ENCODE results near the gene ADAMTS17. TPM values are rescaled to one million over a fixed set of nuclear protein-coding genes. Genes with fewer than 3 reads are reported as not detected.

ADAMTS17 gene
- total and polyA plus RNA-seq, 4 donors: 0.28 to 46.9 (median 9.1) TPM

DNA sequence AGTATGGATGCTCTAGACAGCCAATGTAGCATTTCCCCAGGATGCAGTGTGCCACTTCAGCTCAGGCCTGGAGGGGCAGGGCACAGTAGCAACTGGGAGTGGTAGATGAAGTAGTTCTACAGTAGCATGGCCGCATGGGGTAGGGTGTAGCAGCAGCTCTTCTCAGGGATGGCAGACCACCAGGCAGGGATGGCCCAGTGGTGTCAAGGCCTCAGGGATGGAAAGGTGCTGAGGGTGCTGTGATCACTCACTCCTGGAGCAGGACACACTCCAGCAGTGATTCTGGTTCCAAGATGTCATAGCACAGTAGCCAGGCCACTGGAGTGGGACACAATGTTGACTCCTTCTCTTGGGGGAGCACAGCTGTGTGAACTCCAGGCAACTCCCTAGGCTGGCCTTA lies 397.6 kb downstream of the ADAMTS17 start:
- no peak for DNase-seq (ENCODE audit: low spot score)
- Histone ChIP-seq H3K27ac (ENCODE audit: low read depth in 1 of 2, low read length in 2 of 2) (no peak overlapping the region), H3K36me3 (ENCODE audit: control insufficient read depth in 4 of 4, insufficient read depth in 3 of 4, low read depth in 1 of 4, low read length in 3 of 4) (no peaks in the 10 kb centered on the region), H3K9me3 (ENCODE audit: control insufficient read depth in 4 of 4, low read length in 3 of 4) (peaks cover 0 to 21% (median 8%) of the 10 kb centered on the region in 4 donors), H3K27me3 (ENCODE audit: control insufficient read depth in 4 of 4, insufficient read depth in 4 of 4, low read length in 3 of 4) (no peaks in the 10 kb centered on the region), H3K4me3 (ENCODE audit: low read depth in 1 of 3, low read length in 3 of 3) (no peak overlapping the region), H3K9ac (ENCODE audit: low read depth in 1 of 2, low read length in 2 of 2) (no peak overlapping the region), H3K4me1 (ENCODE audit: control insufficient read depth in 4 of 4, insufficient read depth in 4 of 4, low read length in 3 of 4) (no peaks in the 10 kb centered on the region)
- WGBS: 90% methylated on average over 1 of the region's 1 CpG
- TF ChIP-seq, protein P1, sequence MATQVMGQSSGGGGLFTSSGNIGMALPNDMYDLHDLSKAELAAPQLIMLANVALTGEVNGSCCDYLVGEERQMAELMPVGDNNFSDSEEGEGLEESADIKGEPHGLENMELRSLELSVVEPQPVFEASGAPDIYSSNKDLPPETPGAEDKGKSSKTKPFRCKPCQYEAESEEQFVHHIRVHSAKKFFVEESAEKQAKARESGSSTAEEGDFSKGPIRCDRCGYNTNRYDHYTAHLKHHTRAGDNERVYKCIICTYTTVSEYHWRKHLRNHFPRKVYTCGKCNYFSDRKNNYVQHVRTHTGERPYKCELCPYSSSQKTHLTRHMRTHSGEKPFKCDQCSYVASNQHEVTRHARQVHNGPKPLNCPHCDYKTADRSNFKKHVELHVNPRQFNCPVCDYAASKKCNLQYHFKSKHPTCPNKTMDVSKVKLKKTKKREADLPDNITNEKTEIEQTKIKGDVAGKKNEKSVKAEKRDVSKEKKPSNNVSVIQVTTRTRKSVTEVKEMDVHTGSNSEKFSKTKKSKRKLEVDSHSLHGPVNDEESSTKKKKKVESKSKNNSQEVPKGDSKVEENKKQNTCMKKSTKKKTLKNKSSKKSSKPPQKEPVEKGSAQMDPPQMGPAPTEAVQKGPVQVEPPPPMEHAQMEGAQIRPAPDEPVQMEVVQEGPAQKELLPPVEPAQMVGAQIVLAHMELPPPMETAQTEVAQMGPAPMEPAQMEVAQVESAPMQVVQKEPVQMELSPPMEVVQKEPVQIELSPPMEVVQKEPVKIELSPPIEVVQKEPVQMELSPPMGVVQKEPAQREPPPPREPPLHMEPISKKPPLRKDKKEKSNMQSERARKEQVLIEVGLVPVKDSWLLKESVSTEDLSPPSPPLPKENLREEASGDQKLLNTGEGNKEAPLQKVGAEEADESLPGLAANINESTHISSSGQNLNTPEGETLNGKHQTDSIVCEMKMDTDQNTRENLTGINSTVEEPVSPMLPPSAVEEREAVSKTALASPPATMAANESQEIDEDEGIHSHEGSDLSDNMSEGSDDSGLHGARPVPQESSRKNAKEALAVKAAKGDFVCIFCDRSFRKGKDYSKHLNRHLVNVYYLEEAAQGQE (IDR thresholded peaks at IDR 0.05): no peak
- no peak for TF ChIP-seq YY1 (IDR thresholded peaks at IDR 0.05)

DNA sequence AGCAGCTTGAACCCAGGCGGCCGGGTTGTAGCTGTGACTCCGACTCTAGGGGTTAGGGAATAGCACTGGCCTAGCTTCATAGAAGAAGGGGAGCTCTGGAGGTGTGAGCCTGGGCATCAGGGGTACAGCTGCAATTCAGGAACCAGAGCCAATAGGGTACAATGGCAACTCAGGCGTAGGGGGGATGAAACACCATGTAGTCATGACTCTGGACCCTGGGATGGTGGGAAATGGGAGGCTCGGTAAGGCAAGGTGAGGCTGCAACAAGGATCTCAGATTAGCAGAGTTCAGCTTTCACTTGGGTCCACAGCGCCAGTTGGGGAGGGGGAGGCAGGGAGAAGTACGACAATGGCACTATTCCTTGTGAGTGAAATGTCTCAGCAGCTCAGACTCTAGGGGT lies 398.3 kb downstream of the ADAMTS17 start:
- peaks cover 0 to 22% (median 8%) of the 10 kb centered on the region in 4 donors for H3K9me3 ChIP-seq (ENCODE audit: control insufficient read depth in 4 of 4, low read length in 3 of 4)

DNA sequence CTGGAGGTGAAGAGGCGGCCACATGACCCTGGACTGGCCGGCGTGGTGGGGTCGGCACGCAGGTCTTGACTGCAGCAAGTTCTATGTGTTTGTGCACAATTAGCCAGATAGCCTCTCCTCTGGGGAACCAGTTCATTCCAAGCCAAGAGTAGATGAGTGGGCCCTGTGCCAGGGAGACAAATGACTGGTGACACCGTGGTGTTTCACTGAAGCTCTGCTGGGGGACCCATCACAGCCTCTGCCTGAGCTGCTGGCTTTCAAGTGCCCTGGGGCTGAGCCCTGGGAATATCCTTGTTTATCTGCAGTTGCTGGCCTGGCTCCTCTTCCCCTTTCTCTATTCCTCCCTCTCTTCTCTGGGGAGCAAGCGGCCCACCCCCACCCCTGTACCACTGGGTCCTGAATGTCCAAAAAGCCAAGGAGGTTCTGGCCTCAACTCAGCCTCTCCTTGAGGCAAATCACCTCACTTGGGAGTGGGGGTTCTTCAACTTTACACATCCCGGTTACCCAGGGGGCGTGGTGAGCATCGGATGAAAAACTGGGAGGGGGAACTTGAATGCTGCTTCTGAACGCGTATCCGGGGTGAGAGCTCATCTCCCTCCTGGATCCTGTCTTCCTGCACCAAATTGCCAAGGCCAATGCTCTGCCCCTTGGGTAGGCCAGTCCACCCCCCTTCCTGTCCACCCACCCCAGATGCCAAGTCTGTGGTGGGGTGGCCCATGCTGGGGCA lies 408.9 kb downstream of the ADAMTS17 start:
- TF ChIP-seq, protein P2, sequence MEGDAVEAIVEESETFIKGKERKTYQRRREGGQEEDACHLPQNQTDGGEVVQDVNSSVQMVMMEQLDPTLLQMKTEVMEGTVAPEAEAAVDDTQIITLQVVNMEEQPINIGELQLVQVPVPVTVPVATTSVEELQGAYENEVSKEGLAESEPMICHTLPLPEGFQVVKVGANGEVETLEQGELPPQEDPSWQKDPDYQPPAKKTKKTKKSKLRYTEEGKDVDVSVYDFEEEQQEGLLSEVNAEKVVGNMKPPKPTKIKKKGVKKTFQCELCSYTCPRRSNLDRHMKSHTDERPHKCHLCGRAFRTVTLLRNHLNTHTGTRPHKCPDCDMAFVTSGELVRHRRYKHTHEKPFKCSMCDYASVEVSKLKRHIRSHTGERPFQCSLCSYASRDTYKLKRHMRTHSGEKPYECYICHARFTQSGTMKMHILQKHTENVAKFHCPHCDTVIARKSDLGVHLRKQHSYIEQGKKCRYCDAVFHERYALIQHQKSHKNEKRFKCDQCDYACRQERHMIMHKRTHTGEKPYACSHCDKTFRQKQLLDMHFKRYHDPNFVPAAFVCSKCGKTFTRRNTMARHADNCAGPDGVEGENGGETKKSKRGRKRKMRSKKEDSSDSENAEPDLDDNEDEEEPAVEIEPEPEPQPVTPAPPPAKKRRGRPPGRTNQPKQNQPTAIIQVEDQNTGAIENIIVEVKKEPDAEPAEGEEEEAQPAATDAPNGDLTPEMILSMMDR (IDR thresholded peaks at IDR 0.05; ENCODE audit: low read depth, low read length, missing input control): no peak
- TF ChIP-seq TAF1 (conservative IDR thresholded peaks at IDR 0.05) (no peak), RAD21 (IDR thresholded peaks at IDR 0.05) (no peak), EGR1 (IDR thresholded peaks at IDR 0.05; ENCODE audit: low read depth in 2 of 2) (no peak), SP1 (IDR thresholded peaks at IDR 0.05) (no peak), FOXA2 (IDR thresholded peaks at IDR 0.05) (no peak), RXRA (IDR thresholded peaks at IDR 0.05) (no peak)
- TF ChIP-seq, protein P3, sequence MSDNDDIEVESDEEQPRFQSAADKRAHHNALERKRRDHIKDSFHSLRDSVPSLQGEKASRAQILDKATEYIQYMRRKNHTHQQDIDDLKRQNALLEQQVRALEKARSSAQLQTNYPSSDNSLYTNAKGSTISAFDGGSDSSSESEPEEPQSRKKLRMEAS (IDR thresholded peaks at IDR 0.05): no peak
- TF ChIP-seq, protein P4, sequence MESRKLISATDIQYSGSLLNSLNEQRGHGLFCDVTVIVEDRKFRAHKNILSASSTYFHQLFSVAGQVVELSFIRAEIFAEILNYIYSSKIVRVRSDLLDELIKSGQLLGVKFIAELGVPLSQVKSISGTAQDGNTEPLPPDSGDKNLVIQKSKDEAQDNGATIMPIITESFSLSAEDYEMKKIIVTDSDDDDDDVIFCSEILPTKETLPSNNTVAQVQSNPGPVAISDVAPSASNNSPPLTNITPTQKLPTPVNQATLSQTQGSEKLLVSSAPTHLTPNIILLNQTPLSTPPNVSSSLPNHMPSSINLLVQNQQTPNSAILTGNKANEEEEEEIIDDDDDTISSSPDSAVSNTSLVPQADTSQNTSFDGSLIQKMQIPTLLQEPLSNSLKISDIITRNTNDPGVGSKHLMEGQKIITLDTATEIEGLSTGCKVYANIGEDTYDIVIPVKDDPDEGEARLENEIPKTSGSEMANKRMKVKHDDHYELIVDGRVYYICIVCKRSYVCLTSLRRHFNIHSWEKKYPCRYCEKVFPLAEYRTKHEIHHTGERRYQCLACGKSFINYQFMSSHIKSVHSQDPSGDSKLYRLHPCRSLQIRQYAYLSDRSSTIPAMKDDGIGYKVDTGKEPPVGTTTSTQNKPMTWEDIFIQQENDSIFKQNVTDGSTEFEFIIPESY (IDR thresholded peaks at IDR 0.05): no peak
- Histone ChIP-seq H3K9me3 (ENCODE audit: control insufficient read depth in 4 of 4, low read length in 3 of 4) (no peaks in the 10 kb centered on the region), H3K27me3 (ENCODE audit: control insufficient read depth in 4 of 4, insufficient read depth in 4 of 4, low read length in 3 of 4) (no peaks in the 10 kb centered on the region), H3K27ac (ENCODE audit: low read depth in 1 of 2, low read length in 2 of 2) (no peak overlapping the region), H3K36me3 (ENCODE audit: control insufficient read depth in 4 of 4, insufficient read depth in 3 of 4, low read depth in 1 of 4, low read length in 3 of 4) (no peaks in the 10 kb centered on the region), H3K4me3 (ENCODE audit: low read depth in 1 of 3, low read length in 3 of 3) (no peak overlapping the region), H3K9ac (ENCODE audit: low read depth in 1 of 2, low read length in 2 of 2) (no peak overlapping the region), H3K4me1 (ENCODE audit: control insufficient read depth in 4 of 4, insufficient read depth in 4 of 4, low read length in 3 of 4) (peaks cover 0 to 7% (median 7%) of the 10 kb centered on the region in 4 donors)
- WGBS: 90% methylated on average over 13 of the region's 13 CpGs
- no peak for DNase-seq (ENCODE audit: low spot score)

More for the DNA sequence above, 398.3 kb downstream of the ADAMTS17 start:
- no peak overlapping the region for H3K9ac ChIP-seq (ENCODE audit: low read depth in 1 of 2, low read length in 2 of 2)
- no peak overlapping the region for H3K27ac ChIP-seq (ENCODE audit: low read depth in 1 of 2, low read length in 2 of 2)
- no peaks in the 10 kb centered on the region for H3K4me1 ChIP-seq (ENCODE audit: control insufficient read depth in 4 of 4, insufficient read depth in 4 of 4, low read length in 3 of 4)
- H3K4me3 ChIP-seq (ENCODE audit: low read depth in 1 of 3, low read length in 3 of 3): no peak overlapping the region
- DNase-seq (ENCODE audit: low spot score): no peak
- no peaks in the 10 kb centered on the region for H3K36me3 ChIP-seq (ENCODE audit: control insufficient read depth in 4 of 4, insufficient read depth in 3 of 4, low read depth in 1 of 4, low read length in 3 of 4)
- no peaks in the 10 kb centered on the region for H3K27me3 ChIP-seq (ENCODE audit: control insufficient read depth in 4 of 4, insufficient read depth in 4 of 4, low read length in 3 of 4)
- no peak for TF ChIP-seq HNF4G (IDR thresholded peaks at IDR 0.05)
- no peak for TF ChIP-seq EGR1 (IDR thresholded peaks at IDR 0.05; ENCODE audit: low read depth in 2 of 2)
- no peak for TF ChIP-seq TAF1 (conservative IDR thresholded peaks at IDR 0.05)
- TF ChIP-seq YY1 (IDR thresholded peaks at IDR 0.05): no peak
- TF ChIP-seq, protein P3 (IDR thresholded peaks at IDR 0.05): no peak
- no peak for TF ChIP-seq JUND (IDR thresholded peaks at IDR 0.05)
- TF ChIP-seq RAD21 (IDR thresholded peaks at IDR 0.05): no peak
- TF ChIP-seq, protein P4 (IDR thresholded peaks at IDR 0.05): no peak
- no peak for TF ChIP-seq NR2F2 (IDR thresholded peaks at IDR 0.05)
- 91% methylated on average over 7 of the region's 7 CpGs for WGBS
